H1 (cell line): ENCODE data around the gene RB1. TPM values are rescaled to one million over a fixed set of nuclear protein-coding genes. Genes with fewer than 3 reads are reported as not detected.
"Not testable (repeated sequence)": the region's sequence is repeated elsewhere in the genome, so short reads cannot be mapped to it uniquely, and the experiment has no call there.

Source experiments
- CTCF ChIA-PET: fragments of 300-600 bp; sonication (Branson Sonifier 250); formaldehyde crosslinking; loops from one replicate; lab custom pipeline; 2021; ENCODE audit not compliant: partially characterized antibody; lab: Charles Lee
- POLR2A ChIA-PET: fragments of 300-600 bp; sonication (Branson Sonifier 250); formaldehyde crosslinking; loops from one replicate; lab custom pipeline; 2021; ENCODE audit warnings: inconsistent platforms; ENCODE audit not compliant: partially characterized antibody; lab: Charles Lee
- DNase-seq, 2 experiments: peaks; one replicate each; pipeline versions ENCODE4 v3.0.0 to v3.0.0-alpha.2; 2010 to 2022; ENCODE audit warnings: low spot score in 2 of 2, low read depth in 1 of 2, mixed read lengths in 1 of 2
- FAIRE-seq: peaks from 2 replicates; lab custom pipeline; 2011; peaks lifted over from hg19 to GRCh38; lab: Jason Lieb, UNC
- H2AFZ ChIP-seq: 2 replicates; pipeline ENCODE4 v1.8.1; 2012; ENCODE audit warnings: low read length, inconsistent platforms
- H2AK5ac ChIP-seq: 2 replicates; pipeline ENCODE4 v1.6.1; 2013; ENCODE audit warnings: low read depth, low read length
- H2BK120ac ChIP-seq: replicated peaks from 2 replicates; pipeline ENCODE3; 2013; ENCODE audit warnings: low read depth, low read length, inconsistent platforms
- H2BK12ac ChIP-seq: 2 replicates; pipeline ENCODE4 v1.6.1; 2013; ENCODE audit warnings: low read depth, low read length
- H2BK15ac ChIP-seq: 2 replicates; pipeline ENCODE4 v1.6.1; 2013; ENCODE audit warnings: low read length
- H2BK20ac ChIP-seq: 2 replicates; pipeline ENCODE4 v1.6.1; 2013; ENCODE audit warnings: low read length
- H2BK5ac ChIP-seq: 2 replicates; pipeline ENCODE4 v1.6.1; 2013; ENCODE audit warnings: low read depth, low read length
- H3K14ac ChIP-seq: 2 replicates; pipeline ENCODE4 v1.6.1; 2013; ENCODE audit warnings: inconsistent platforms; ENCODE audit not compliant: insufficient read length
- H3K18ac ChIP-seq: 2 replicates; pipeline ENCODE4 v1.6.1; 2013; ENCODE audit warnings: low read length; ENCODE audit errors: extremely low read depth
- H3K23ac ChIP-seq: 2 replicates; pipeline ENCODE4 v1.6.1; 2013; ENCODE audit warnings: inconsistent platforms; ENCODE audit not compliant: insufficient read length
- H3K23me2 ChIP-seq: 2 replicates; pipeline ENCODE4 v1.6.1; 2013; ENCODE audit warnings: low read depth, low read length
- H3K27ac ChIP-seq: 2 replicates; pipeline ENCODE4 v1.6.1; 2011; ENCODE audit warnings: low read depth, low read length, inconsistent platforms
- H3K27me3 ChIP-seq, 4 experiments: replicated peaks in 1 of 4; 1 replicate in 1 of 4; 2 replicates in 3 of 4; pipeline versions ENCODE4 v1.6.1 to v1.8.1; 2011 to 2013; ENCODE audit warnings: low read length in 3 of 4, mild to moderate bottlenecking in 3 of 4, inconsistent platforms in 2 of 4, mixed read lengths in 2 of 4, moderate library complexity in 1 of 4; ENCODE audit not compliant: control insufficient read depth in 3 of 4, insufficient read depth in 3 of 4; ENCODE audit errors: extremely low read depth in 1 of 4
- H3K36me3 ChIP-seq, 4 experiments: 2 replicates each; pipeline versions ENCODE4 v1.6.1 to v1.8.1; 2011 to 2013; ENCODE audit warnings: mild to moderate bottlenecking in 4 of 4, low read length in 3 of 4, moderate library complexity in 2 of 4, control low read depth in 1 of 4, inconsistent platforms in 1 of 4; ENCODE audit not compliant: insufficient read depth in 4 of 4, control insufficient read depth in 2 of 4
- H3K4ac ChIP-seq: replicated peaks from 2 replicates; pipeline ENCODE3; 2013; ENCODE audit warnings: low read length, low read depth, mixed read lengths, inconsistent platforms; ENCODE audit not compliant: insufficient read length
- H3K4me1 ChIP-seq, 4 experiments: replicated peaks in 1 of 4; 1 replicate in 1 of 4; 2 replicates in 3 of 4; pipeline versions ENCODE4 v1.6.1 to v1.8.1; 2011 to 2013; ENCODE audit warnings: low read length in 3 of 4, inconsistent platforms in 2 of 4, mixed read lengths in 1 of 4; ENCODE audit not compliant: insufficient read depth in 4 of 4, control insufficient read depth in 3 of 4
- H3K4me2 ChIP-seq, 2 experiments: 2 replicates each; pipeline versions ENCODE4 v1.6.1 to v1.8.1; 2011 to 2013; ENCODE audit warnings: low read depth in 2 of 2, low read length in 2 of 2, control low read depth in 1 of 2, inconsistent platforms in 1 of 2, mild to moderate bottlenecking in 1 of 2; ENCODE audit not compliant: insufficient read depth in 1 of 2
- H3K4me3 ChIP-seq, 4 experiments: fragments of 200-600, 300-600 bp in 1 of 4; sonication (generic), shearing (Covaris generic), sonication (Bioruptor Twin) in 1 of 4; 2 replicates each; pipeline versions ENCODE4 v1.5.1 to v1.8.1; 2011 to 2016; ENCODE audit warnings: low read length in 4 of 4, low read depth in 3 of 4, control low read depth in 2 of 4, inconsistent platforms in 2 of 4, mild to moderate bottlenecking in 2 of 4, mixed read lengths in 1 of 4, moderate library complexity in 1 of 4; ENCODE audit not compliant: insufficient read depth in 2 of 4; ENCODE audit errors: extremely low read depth in 1 of 4
- H3K56ac ChIP-seq: replicated peaks from 2 replicates; pipeline ENCODE3; 2013; ENCODE audit warnings: low read depth, mild to moderate bottlenecking, mixed read lengths, low read length, inconsistent platforms; ENCODE audit not compliant: insufficient read length
- H3K79me1 ChIP-seq: 2 replicates; pipeline ENCODE4 v1.6.1; 2013; ENCODE audit warnings: low read depth, low read length, control low read depth
- H3K79me2 ChIP-seq, 2 experiments: 2 replicates each; pipeline versions ENCODE4 v1.6.1 to v1.8.1; 2012 to 2013; ENCODE audit warnings: low read length in 2 of 2, mild to moderate bottlenecking in 2 of 2, inconsistent platforms in 1 of 2; ENCODE audit not compliant: insufficient read depth in 2 of 2, control insufficient read depth in 1 of 2
- H3K9ac ChIP-seq, 4 experiments: replicated peaks in 1 of 4; 1 replicate in 1 of 4; 2 replicates in 3 of 4; pipeline versions ENCODE4 v1.6.1 to v1.8.1; 2011 to 2013; ENCODE audit warnings: low read depth in 3 of 4, low read length in 3 of 4, control low read depth in 2 of 4, mild to moderate bottlenecking in 2 of 4, moderate library complexity in 2 of 4, inconsistent platforms in 1 of 4; ENCODE audit errors: extremely low read depth in 1 of 4
- H3K9me3 ChIP-seq, 2 experiments: 2 replicates each; pipeline versions ENCODE4 v1.6.1 to v1.8.1; 2012 to 2013; ENCODE audit warnings: mild to moderate bottlenecking in 2 of 2, moderate library complexity in 2 of 2, control low read depth in 1 of 2, inconsistent platforms in 1 of 2, low read depth in 1 of 2, low read length in 1 of 2, mixed read lengths in 1 of 2; ENCODE audit not compliant: insufficient read depth in 2 of 2
- H4K20me1 ChIP-seq, 2 experiments: replicated peaks in 1 of 2; 2 replicates each; pipeline versions ENCODE3 to v1.8.1; 2011 to 2013; ENCODE audit warnings: inconsistent platforms in 2 of 2, low read length in 2 of 2, mild to moderate bottlenecking in 1 of 2; ENCODE audit not compliant: insufficient read depth in 2 of 2, control insufficient read depth in 1 of 2
- H4K5ac ChIP-seq: 2 replicates; pipeline ENCODE4 v1.6.1; 2013; ENCODE audit warnings: low read length, low read depth, mixed read lengths, inconsistent platforms; ENCODE audit not compliant: insufficient read length
- H4K8ac ChIP-seq: 2 replicates; pipeline ENCODE4 v1.8.0; 2013; ENCODE audit warnings: mild to moderate bottlenecking, moderate library complexity, low read length, inconsistent platforms; ENCODE audit not compliant: insufficient read depth; ENCODE audit errors: extremely low read depth
- H4K91ac ChIP-seq: replicated peaks from 2 replicates; pipeline ENCODE3; 2013; ENCODE audit warnings: low read length, mixed read lengths, inconsistent platforms; ENCODE audit not compliant: insufficient read length
- GTF2F1 ChIP-seq: IDR thresholded peaks from 2 replicates; pipeline ENCODE4 v1.6.1; 2012; ENCODE audit warnings: low read depth, low read length, improper control_type of control experiment, borderline replicate concordance
- HDAC6 ChIP-seq: IDR thresholded peaks from one replicate; pipeline ENCODE4 v1.7.1; 2012; ENCODE audit warnings: low read depth, mild to moderate bottlenecking, inconsistent platforms, low read length, moderate library complexity
- TCF12 ChIP-seq: IDR thresholded peaks from 2 replicates; pipeline ENCODE4 v1.6.1; 2011; ENCODE audit warnings: low read depth, mild to moderate bottlenecking, low read length
- WGBS, 2 experiments: shearing (Covaris generic) in 1 of 2; methylation state at CpG; one replicate each; pipeline versions ENCODE4 v1.1.6 to v1.1.7; 2013 to 2015; ENCODE audit warnings: low lambda C conversion rate in 2 of 2, mixed read lengths in 2 of 2, inconsistent platforms in 1 of 2, low coverage in 1 of 2, missing lambda C conversion rate in 1 of 2; ENCODE audit not compliant: insufficient replicate concordance in 2 of 2, insufficient coverage in 1 of 2, insufficient read length in 1 of 2; ENCODE audit errors: extremely low coverage in 1 of 2, missing lambda C conversion rate in 1 of 2; 5-methylcytosine and 5-hydroxymethylcytosine counted together
- polyA plus RNA-seq, 7 experiments: library from polyadenylated mRNA; depleted of rRNA in 3 of 7; stranded (reverse) in 5 of 7; unstranded in 2 of 7; fragments of >200 nt in 5 of 7; fragments of 200-250 nt in 2 of 7; gene quantifications; 1 replicate in 5 of 7; 2 replicates in 1 of 7; 4 replicates in 1 of 7; pipeline versions ENCODE4 v1.2.1 to v1.2.3, GENCODE V29; 2011 to 2013; ENCODE audit warnings: missing spikeins in 2 of 7, mixed read lengths in 2 of 7
- total RNA-seq: library from RNA; stranded (reverse); fragmentation: NEBNext Ultra II Directional; extraction: Animal tissue kit (Norgen Biotek cat#: 25700); gene quantifications from 2 replicates; pipeline ENCODE4 v1.2.1, GENCODE V29; 2021

RB1 gene
- total and polyA plus RNA-seq, 2 of the 8 experiments (the other 6 are each of a cell fraction or from before 2014, with no cell fraction given): 4.1 to 17.5 TPM

DNA sequence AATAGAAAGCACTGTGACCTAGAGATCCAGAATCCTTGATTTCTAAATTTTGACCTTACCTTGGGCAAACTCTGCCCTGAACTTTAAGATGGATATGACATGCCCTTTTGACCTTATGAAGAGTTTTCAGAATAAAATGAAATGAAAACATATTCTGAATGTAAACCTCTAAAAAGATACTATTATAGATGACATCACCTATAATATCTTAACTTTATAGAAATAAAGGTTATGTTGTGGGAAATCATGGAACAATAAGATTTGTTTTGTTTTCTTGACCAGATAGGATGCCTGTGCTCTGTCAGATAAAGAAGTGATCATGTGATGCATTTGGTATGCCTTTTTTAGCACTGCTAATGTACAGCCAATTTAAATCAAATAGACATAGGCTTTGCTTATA, 122.5 kb downstream of the RB1 start:
- Histone ChIP-seq H3K56ac (no peak overlapping the region), H3K27ac (no peak overlapping the region), H2BK20ac (no peak overlapping the region), H3K4me1 (no peaks in the 10 kb centered on the region), H4K8ac (no peak overlapping the region), H3K4ac (no peak overlapping the region), H2BK12ac (no peak overlapping the region), H3K4me2 (no peak overlapping the region), H4K91ac (no peak overlapping the region), H3K36me3 (no peaks in the 10 kb centered on the region), H3K27me3 (no peaks in the 10 kb centered on the region), H3K23me2 (no peaks in the 10 kb centered on the region), H3K18ac (no peak overlapping the region), H3K4me3 (no peak overlapping the region), H2AK5ac (no peak overlapping the region), H4K5ac (no peak overlapping the region), H3K23ac (no peak overlapping the region), H2BK120ac (no peak overlapping the region), H2AFZ (no peak overlapping the region), H2BK15ac (no peak overlapping the region), H3K9ac (no peak overlapping the region), H4K20me1 (no peaks in the 10 kb centered on the region), H3K9me3 (no peaks in the 10 kb centered on the region), H3K79me2 (no peaks in the 10 kb centered on the region), H3K14ac (no peak overlapping the region), H3K79me1 (no peaks in the 10 kb centered on the region), H2BK5ac (no peak overlapping the region)
- TF ChIP-seq TCF12 (no peak), GTF2F1 (no peak), HDAC6 (no peak)
- CTCF ChIA-PET: interaction anchor here (0.6 kb wide), 1 partner anchor 1489 kb away, joined by 3 read pairs; no protein-coding TSS in a partner anchor
- POLR2A ChIA-PET: no interaction called here
- no peak for FAIRE-seq
- no peak for DNase-seq

DNA sequence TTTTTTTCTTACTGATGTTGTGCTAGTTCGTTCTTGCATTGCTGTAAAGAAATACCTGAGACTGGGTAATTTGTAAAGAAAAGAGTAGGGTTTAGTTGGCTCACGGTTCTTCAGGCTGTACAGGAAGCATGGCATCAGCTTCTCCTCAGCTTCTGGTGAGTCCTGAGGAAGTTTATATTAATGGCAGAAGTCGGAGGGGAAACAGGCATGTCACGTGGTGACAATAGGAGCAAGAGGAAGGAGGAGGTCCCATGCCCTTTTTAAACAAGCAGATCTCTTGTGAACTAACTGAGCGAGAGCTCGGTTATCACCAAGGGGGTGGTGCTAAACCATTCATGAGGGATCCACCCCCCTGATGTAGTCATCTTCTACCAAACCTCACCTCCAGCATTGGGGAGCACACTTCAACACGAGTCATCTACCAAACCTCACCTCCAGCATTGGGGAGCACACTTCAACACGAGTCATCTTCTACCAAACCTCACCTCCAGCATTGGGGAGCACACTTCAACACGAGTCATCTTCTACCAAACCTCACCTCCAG, 123.3 kb downstream of the RB1 start:
- H3K14ac ChIP-seq, DNase-seq, H3K9me3 ChIP-seq, H2BK5ac ChIP-seq, H3K27me3 ChIP-seq, H3K4me3 ChIP-seq, H4K20me1 ChIP-seq, H4K8ac ChIP-seq, H3K27ac ChIP-seq, H2AK5ac ChIP-seq, H3K23me2 ChIP-seq, CTCF ChIA-PET, H4K5ac ChIP-seq, H3K23ac ChIP-seq, H3K4ac ChIP-seq, H2BK15ac ChIP-seq, FAIRE-seq, H2BK120ac ChIP-seq, H2BK20ac ChIP-seq, H3K4me1 ChIP-seq, H2BK12ac ChIP-seq, H3K18ac ChIP-seq, H4K91ac ChIP-seq, H3K79me1 ChIP-seq, H3K36me3 ChIP-seq, H3K9ac ChIP-seq, H3K4me2 ChIP-seq, H3K79me2 ChIP-seq, H3K56ac ChIP-seq, H2AFZ ChIP-seq, POLR2A ChIA-PET: not testable (repeated sequence)
- 96% methylated on average over 8 of the region's 9 CpGs; no CpG with 5 or more reads in 1 of the 2 experiments for WGBS, 2 experiments
